ENCODE measurements around the gene EXT2.

Gene EXT2

DNA sequence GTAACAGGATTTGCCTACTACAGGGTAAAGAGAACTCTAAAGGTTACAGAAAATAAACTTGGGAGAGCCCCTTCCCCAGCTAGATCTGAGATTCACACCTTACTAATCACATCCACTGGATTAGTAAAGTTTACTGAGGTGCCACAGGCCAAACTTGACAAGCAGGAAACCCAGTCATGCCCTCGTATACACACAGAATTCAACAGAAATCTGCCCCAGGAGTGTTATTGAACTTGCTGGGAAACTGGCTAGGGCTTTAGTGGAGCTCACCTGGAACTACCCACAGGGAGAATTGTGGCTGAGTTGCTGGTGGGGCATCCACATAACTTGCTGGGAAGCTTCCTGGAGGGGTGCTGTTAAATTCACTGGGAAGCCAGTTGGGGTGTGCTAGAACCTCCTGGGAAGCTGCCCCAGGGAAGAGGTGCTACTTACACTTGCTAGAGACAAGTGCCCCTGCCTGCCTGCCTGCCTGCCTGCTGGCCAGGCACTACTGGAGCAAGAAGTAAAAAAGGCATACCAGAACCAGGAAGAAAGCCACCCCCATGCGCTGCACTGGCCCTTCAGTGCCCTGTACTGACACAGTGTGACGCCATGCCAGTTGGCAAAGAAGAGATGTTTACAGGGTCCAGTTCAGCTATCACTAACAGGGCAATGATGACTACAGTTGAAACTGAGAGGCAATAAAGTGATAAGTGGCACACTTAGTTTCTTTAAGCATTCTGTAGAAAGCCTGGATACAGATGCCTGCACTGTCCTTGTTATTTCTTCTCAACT, 108.0 kb downstream of the EXT2 start:
- no peak overlapping the region for H3K27ac ChIP-seq (ENCODE audit: low read length)
- H3K9me3 ChIP-seq (ENCODE audit: control insufficient read depth in 2 of 2, low read length in 2 of 2): no peaks in the 10 kb centered on the region
- no peaks in the 10 kb centered on the region for H3K27me3 ChIP-seq (ENCODE audit: control insufficient read depth in 1 of 2, insufficient read depth in 2 of 2, low read length in 2 of 2)
- H3K4me3 ChIP-seq (ENCODE audit: low read length in 2 of 2): no peak overlapping the region
- no peak overlapping the region for H3K9ac ChIP-seq (ENCODE audit: low read length in 2 of 2)
- H3K36me3 ChIP-seq (ENCODE audit: control insufficient read depth in 2 of 2, insufficient read depth in 2 of 2, low read length in 2 of 2): peaks cover 2 to 18% of the 10 kb centered on the region in 2 donors
- no peaks in the 10 kb centered on the region for H3K4me1 ChIP-seq (ENCODE audit: control insufficient read depth, insufficient read depth, low read length)

DNA sequence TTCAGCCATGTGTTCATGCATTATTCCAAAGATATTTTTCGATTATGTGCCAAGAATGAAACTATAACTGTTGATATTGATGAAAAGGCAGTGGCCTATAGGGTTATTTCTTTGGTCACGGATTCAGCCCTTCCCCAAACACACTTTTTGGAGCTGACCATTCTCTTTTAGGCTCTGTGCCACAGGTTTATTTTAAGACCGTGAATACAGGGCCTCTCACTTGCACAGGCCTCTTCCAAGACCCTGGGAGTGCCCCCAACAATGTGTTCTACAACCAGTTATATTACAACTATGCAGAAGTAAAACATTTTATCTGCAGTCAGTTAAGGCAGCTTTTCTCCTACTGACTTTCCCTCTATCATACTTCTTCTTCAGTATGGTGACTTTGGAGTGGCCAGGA, 109.9 kb downstream of the EXT2 start:
- H3K4me1 ChIP-seq (ENCODE audit: control insufficient read depth, insufficient read depth, low read length): no peaks in the 10 kb centered on the region
- H3K9ac ChIP-seq (ENCODE audit: low read length in 2 of 2): no peak overlapping the region
- H3K4me3 ChIP-seq (ENCODE audit: low read length in 2 of 2): no peak overlapping the region
- peaks cover 0 to 20% of the 10 kb centered on the region in 2 donors for H3K36me3 ChIP-seq (ENCODE audit: control insufficient read depth in 2 of 2, insufficient read depth in 2 of 2, low read length in 2 of 2)
- H3K27ac ChIP-seq (ENCODE audit: low read length): no peak overlapping the region
- H3K27me3 ChIP-seq (ENCODE audit: control insufficient read depth in 1 of 2, insufficient read depth in 2 of 2, low read length in 2 of 2): no peaks in the 10 kb centered on the region
- no peaks in the 10 kb centered on the region for H3K9me3 ChIP-seq (ENCODE audit: control insufficient read depth in 2 of 2, low read length in 2 of 2)

DNA sequence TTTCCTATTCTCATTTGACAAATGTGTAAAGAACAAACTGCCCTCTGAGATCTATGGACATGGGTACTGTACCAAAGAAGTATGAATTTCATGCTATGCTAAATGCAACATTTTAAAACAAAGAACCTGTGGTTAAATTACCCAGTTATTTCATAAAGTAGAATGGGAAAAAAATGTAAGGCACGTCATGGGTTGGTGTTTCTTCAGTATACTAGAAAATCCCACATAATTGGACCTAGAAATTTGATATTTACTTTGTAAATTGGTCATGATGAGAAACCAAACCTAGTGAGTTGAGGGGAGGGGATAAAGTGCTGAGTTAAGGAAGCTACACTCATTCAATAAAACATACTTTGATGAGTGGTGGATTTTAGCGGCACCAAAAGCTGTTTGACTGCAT, 110.4 kb downstream of the EXT2 start:
- Histone ChIP-seq H3K4me3 (ENCODE audit: low read length in 2 of 2) (no peak overlapping the region), H3K27ac (ENCODE audit: low read length) (no peak overlapping the region), H3K9ac (ENCODE audit: low read length in 2 of 2) (no peak overlapping the region), H3K27me3 (ENCODE audit: control insufficient read depth in 1 of 2, insufficient read depth in 2 of 2, low read length in 2 of 2) (no peaks in the 10 kb centered on the region), H3K36me3 (ENCODE audit: control insufficient read depth in 2 of 2, insufficient read depth in 2 of 2, low read length in 2 of 2) (peaks cover 0 to 20% of the 10 kb centered on the region in 2 donors), H3K9me3 (ENCODE audit: control insufficient read depth in 2 of 2, low read length in 2 of 2) (no peaks in the 10 kb centered on the region), H3K4me1 (ENCODE audit: control insufficient read depth, insufficient read depth, low read length) (no peaks in the 10 kb centered on the region)

DNA sequence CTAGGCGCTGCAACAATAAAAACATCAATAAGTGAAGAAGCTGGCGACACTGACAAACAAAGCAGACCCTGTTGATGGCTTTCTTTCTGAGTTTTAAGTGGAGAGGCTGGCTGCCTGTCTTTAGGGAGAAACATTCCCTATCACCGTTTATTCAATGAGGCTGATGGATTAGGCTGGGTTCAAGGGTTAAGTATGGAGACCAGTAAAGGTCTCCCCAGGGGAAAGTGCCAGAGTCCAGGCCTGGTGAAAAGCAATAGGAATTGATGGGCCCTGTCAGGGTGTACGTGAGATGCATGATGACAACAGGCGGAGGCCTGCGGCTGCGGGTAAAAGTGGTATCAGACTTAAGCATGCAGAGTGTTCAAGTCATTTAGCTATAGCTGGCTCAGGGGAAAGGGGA, 111.8 kb downstream of the EXT2 start:
- Histone ChIP-seq H3K9ac (ENCODE audit: low read length in 2 of 2) (no peak overlapping the region), H3K4me1 (ENCODE audit: control insufficient read depth, insufficient read depth, low read length) (no peaks in the 10 kb centered on the region), H3K27me3 (ENCODE audit: control insufficient read depth in 1 of 2, insufficient read depth in 2 of 2, low read length in 2 of 2) (no peaks in the 10 kb centered on the region), H3K4me3 (ENCODE audit: low read length in 2 of 2) (no peak overlapping the region), H3K27ac (ENCODE audit: low read length) (no peak overlapping the region), H3K36me3 (ENCODE audit: control insufficient read depth in 2 of 2, insufficient read depth in 2 of 2, low read length in 2 of 2) (peaks cover 0 to 17% of the 10 kb centered on the region in 2 donors), H3K9me3 (ENCODE audit: control insufficient read depth in 2 of 2, low read length in 2 of 2) (no peaks in the 10 kb centered on the region)

DNA sequence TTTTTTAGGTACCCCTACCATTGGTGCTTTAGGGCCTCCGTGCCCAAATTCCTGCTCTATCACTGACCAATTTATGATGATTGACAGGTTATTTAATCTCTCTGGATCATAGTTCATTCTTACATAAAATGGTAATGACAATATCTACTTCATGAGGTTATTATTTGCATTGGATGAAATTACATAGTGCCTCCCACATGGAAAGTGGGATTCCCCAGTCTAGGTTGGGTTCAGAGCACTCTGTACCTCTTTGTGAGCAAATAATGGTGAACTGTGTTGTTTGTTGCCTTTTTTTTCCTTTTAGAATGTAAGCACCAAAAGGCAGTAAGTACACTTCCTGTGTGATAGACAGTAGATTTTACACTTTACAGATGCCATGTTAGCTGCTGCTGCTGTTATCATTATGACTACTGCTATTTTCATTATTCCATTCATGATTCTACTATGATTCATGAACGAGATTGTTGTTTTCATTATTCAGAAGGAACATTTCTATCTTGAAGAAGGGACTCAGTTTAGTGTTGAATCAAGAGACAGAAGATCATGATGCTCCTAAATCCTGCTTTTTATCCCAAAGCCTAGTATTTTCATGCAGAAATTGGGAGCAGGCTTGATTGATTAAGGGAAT, 113.6 kb downstream of the EXT2 start:
- no peaks in the 10 kb centered on the region for H3K9me3 ChIP-seq (ENCODE audit: control insufficient read depth in 2 of 2, low read length in 2 of 2)

DNA sequence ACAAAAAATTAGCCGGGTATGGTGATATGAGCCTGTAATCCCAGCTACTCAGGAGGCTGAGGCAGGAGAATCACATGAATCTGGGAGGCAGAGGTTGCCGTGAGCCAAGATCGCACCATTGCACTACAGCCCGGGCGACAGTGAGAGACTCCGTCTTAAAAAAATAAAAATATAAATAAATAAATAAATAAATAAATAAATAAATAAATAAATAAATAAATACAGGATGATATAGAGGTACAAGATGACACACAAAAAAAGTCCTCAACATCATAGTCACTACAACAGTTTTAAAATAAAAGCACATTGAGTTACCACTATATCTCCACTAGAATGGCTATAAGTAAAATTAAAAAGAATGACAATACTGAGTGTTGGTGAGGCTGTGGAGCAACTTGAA, 116.7 kb downstream of the EXT2 start:
- Histone ChIP-seq H3K9ac (ENCODE audit: low read length in 2 of 2) (no peak overlapping the region), H3K27me3 (ENCODE audit: control insufficient read depth in 1 of 2, insufficient read depth in 2 of 2, low read length in 2 of 2) (no peaks in the 10 kb centered on the region), H3K4me1 (ENCODE audit: control insufficient read depth, insufficient read depth, low read length) (no peaks in the 10 kb centered on the region), H3K9me3 (ENCODE audit: control insufficient read depth in 2 of 2, low read length in 2 of 2) (no peaks in the 10 kb centered on the region), H3K27ac (ENCODE audit: low read length) (no peak overlapping the region), H3K4me3 (ENCODE audit: low read length in 2 of 2) (no peak overlapping the region), H3K36me3 (ENCODE audit: control insufficient read depth in 2 of 2, insufficient read depth in 2 of 2, low read length in 2 of 2) (peaks cover 0 to 11% of the 10 kb centered on the region in 2 donors)

More for the DNA sequence above, 113.6 kb downstream of the EXT2 start:
- no peak overlapping the region for H3K9ac ChIP-seq (ENCODE audit: low read length in 2 of 2)
- no peak overlapping the region for H3K27ac ChIP-seq (ENCODE audit: low read length)
- no peak overlapping the region for H3K4me3 ChIP-seq (ENCODE audit: low read length in 2 of 2)
- H3K36me3 ChIP-seq (ENCODE audit: control insufficient read depth in 2 of 2, insufficient read depth in 2 of 2, low read length in 2 of 2): peaks cover 0 to 13% of the 10 kb centered on the region in 2 donors
- H3K4me1 ChIP-seq (ENCODE audit: control insufficient read depth, insufficient read depth, low read length): no peaks in the 10 kb centered on the region
- H3K27me3 ChIP-seq (ENCODE audit: control insufficient read depth in 1 of 2, insufficient read depth in 2 of 2, low read length in 2 of 2): no peaks in the 10 kb centered on the region

DNA sequence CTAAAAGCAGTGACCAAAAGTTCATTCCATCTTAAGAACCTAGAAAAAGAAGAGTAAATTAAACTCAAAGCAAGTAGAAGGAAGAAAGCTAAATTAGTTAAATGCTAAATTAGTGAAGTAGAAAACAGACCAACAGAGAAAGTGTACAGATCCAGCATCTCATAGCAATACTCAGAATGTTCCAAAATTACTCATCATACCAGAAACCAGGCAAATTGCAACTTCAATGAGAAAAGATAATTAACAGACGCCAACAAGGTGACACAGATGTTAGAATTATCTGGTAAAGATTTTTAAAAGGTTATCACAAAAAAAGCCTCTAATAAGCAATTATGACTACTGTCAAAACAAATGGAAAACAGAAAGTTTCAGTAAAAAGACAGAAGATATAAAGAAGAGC, 117.7 kb downstream of the EXT2 start:
- Histone ChIP-seq H3K4me1 (ENCODE audit: control insufficient read depth, insufficient read depth, low read length) (no peaks in the 10 kb centered on the region), H3K9me3 (ENCODE audit: control insufficient read depth in 2 of 2, low read length in 2 of 2) (no peaks in the 10 kb centered on the region), H3K9ac (ENCODE audit: low read length in 2 of 2) (no peak overlapping the region), H3K4me3 (ENCODE audit: low read length in 2 of 2) (no peak overlapping the region), H3K36me3 (ENCODE audit: control insufficient read depth in 2 of 2, insufficient read depth in 2 of 2, low read length in 2 of 2) (peaks cover 0 to 9% of the 10 kb centered on the region in 2 donors), H3K27ac (ENCODE audit: low read length) (no peak overlapping the region), H3K27me3 (ENCODE audit: control insufficient read depth in 1 of 2, insufficient read depth in 2 of 2, low read length in 2 of 2) (no peaks in the 10 kb centered on the region)

DNA sequence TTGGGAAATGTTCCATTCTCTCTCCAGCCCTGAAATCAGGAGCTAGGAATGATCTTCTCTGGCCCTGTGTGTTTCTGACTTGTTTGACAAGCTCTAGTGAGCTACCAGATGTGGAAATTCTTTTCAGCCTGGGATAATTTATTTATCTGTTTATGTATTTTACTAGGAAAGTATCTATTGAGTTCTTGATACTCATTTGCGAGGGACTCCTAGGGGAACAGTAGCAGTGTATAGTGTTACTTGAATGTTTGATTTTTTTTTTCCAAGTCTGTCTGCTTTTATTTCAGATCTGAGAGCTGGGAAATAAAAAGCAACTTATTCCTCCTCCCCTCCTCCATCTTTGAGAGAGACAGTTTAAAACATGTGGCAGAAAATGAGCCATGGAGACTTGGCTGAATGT, 122.0 kb downstream of the EXT2 start:
- no peak overlapping the region for H3K9ac ChIP-seq (ENCODE audit: low read length in 2 of 2)
- no peaks in the 10 kb centered on the region for H3K27me3 ChIP-seq (ENCODE audit: control insufficient read depth in 1 of 2, insufficient read depth in 2 of 2, low read length in 2 of 2)
- H3K27ac ChIP-seq (ENCODE audit: low read length): no peak overlapping the region
- peaks cover 0 to 2% of the 10 kb centered on the region in 2 donors for H3K36me3 ChIP-seq (ENCODE audit: control insufficient read depth in 2 of 2, insufficient read depth in 2 of 2, low read length in 2 of 2)
- H3K4me1 ChIP-seq (ENCODE audit: control insufficient read depth, insufficient read depth, low read length): no peaks in the 10 kb centered on the region
- no peaks in the 10 kb centered on the region for H3K9me3 ChIP-seq (ENCODE audit: control insufficient read depth in 2 of 2, low read length in 2 of 2)
- no peak overlapping the region for H3K4me3 ChIP-seq (ENCODE audit: low read length in 2 of 2)

DNA sequence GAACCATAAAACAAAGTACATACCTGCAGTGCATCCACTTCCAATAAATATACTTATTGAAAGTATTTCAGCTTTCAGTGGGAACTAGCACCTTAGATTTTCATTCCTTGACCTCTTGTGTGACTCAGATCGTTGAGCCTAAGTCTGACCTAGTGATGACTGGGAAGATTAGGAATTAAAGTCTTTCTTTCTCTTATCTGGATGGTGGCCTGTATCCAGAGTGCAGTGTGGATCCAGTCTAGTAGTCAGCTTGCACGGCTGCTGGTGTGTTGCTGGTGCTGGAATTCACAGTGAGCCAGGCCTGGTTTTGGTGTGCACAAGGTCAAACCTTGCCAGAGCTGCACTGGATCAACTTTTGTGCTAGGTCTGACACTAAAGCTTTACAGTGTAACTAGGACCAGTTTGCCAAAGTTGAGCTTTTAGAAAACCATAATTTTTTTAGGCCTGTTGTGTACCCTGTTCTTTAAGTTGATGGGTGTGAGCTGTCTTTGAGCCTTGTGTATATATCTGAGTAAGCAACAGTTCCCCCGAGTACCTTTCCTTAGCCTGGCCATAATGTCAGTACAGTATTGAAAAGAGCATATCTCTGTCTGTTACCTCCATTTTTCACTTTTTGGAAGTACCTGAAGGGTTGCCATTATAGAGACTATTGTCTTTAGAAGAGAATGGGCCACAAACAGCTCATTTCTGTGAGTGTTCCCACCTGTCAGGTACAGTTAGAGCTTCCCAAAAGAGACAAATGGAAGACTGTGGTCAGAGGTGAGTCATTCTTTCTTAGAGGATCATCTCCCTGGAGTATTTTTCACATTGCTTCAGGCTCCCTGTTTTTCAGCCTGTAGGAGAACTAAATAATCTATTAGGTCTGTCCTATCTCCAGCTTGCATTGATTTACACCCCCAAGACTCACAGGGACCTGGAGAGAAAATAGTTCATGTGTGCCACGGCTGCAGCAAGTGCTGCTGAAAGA, 124.6 kb downstream of the EXT2 start:
- Histone ChIP-seq H3K27me3 (ENCODE audit: control insufficient read depth in 1 of 2, insufficient read depth in 2 of 2, low read length in 2 of 2) (no peaks in the 10 kb centered on the region), H3K9ac (ENCODE audit: low read length in 2 of 2) (no peak overlapping the region), H3K9me3 (ENCODE audit: control insufficient read depth in 2 of 2, low read length in 2 of 2) (no peaks in the 10 kb centered on the region), H3K4me3 (ENCODE audit: low read length in 2 of 2) (no peak overlapping the region), H3K27ac (ENCODE audit: low read length) (no peak overlapping the region), H3K36me3 (ENCODE audit: control insufficient read depth in 2 of 2, insufficient read depth in 2 of 2, low read length in 2 of 2) (peaks cover 0 to 2% of the 10 kb centered on the region in 2 donors), H3K4me1 (ENCODE audit: control insufficient read depth, insufficient read depth, low read length) (no peaks in the 10 kb centered on the region)

DNA sequence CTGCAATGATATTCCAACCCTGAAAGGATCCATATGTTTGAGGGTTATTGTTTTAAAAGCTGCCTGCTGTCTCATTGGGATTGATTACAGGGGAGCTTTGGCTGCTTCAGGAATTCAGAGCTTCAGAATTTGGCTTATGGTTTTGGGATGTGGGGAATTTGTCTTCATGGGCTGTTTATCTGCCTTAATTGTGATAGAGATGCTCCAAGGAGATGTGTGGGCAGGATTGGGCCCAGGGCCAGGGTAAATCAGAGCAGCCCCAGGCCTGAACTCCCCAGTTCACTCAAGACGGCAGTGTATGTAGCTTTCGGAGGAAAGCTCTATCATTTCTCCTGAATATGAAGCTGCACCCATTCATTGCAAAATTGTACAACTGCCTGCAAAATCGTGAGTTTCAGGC, 126.0 kb downstream of the EXT2 start:
- no peak overlapping the region for H3K4me3 ChIP-seq (ENCODE audit: low read length in 2 of 2)
- H3K36me3 ChIP-seq (ENCODE audit: control insufficient read depth in 2 of 2, insufficient read depth in 2 of 2, low read length in 2 of 2): peaks cover 0 to 2% of the 10 kb centered on the region in 2 donors
- H3K27me3 ChIP-seq (ENCODE audit: control insufficient read depth in 1 of 2, insufficient read depth in 2 of 2, low read length in 2 of 2): no peaks in the 10 kb centered on the region
- no peaks in the 10 kb centered on the region for H3K4me1 ChIP-seq (ENCODE audit: control insufficient read depth, insufficient read depth, low read length)
- no peaks in the 10 kb centered on the region for H3K9me3 ChIP-seq (ENCODE audit: control insufficient read depth in 2 of 2, low read length in 2 of 2)
- no peak overlapping the region for H3K9ac ChIP-seq (ENCODE audit: low read length in 2 of 2)
- H3K27ac ChIP-seq (ENCODE audit: low read length): no peak overlapping the region

Measured in stomach smooth muscle (tissue), 2 donors.